SK-N-SH (cell line): ENCODE results near the gene CCDC14. TPM values are rescaled to one million over a fixed set of nuclear protein-coding genes. Genes with fewer than 3 reads are reported as not detected.

Experiments used
- CTCF ChIA-PET: fragments of 300-600, 350-600 bp; formaldehyde crosslinking; extraction: SDS; loops from one replicate; lab custom pipeline; 2021; lab: Yijun Ruan, JAX
- POLR2A ChIA-PET: fragments of 350-600 bp; sonication (Branson Sonifier 250); formaldehyde crosslinking; extraction: SDS; loops from one replicate; lab custom pipeline; 2020; ENCODE audit warnings: antibody characterized with exemption, inconsistent platforms; lab: Yijun Ruan, JAX
- DNase-seq: peaks from one replicate; pipeline ENCODE4 v3.0.0; 2012
- H2AFZ ChIP-seq: fragments of 200-600 bp; sonication (generic); 2 replicates; pipeline ENCODE4 v1.8.1; 2016; ENCODE audit warnings: antibody characterized with exemption, mild to moderate bottlenecking, low read depth
- H3F3A ChIP-seq: fragments of 200-600 bp; sonication (generic); replicated peaks from 2 replicates; pipeline ENCODE3; 2016; ENCODE audit warnings: antibody characterized with exemption, mild to moderate bottlenecking; ENCODE audit not compliant: insufficient read depth
- H3K27ac ChIP-seq, 2 experiments: fragments of 200-500 bp in 1 of 2; fragments of 200-600 bp in 1 of 2; sonication (Bioruptor generic) in 1 of 2; sonication (generic), shearing (Covaris generic) in 1 of 2; 2 replicates each; pipeline versions ENCODE4 v1.5.1 to v1.6.1; 2014 to 2016; ENCODE audit warnings: low read depth in 2 of 2, inconsistent platforms in 1 of 2, low read length in 1 of 2, mild to moderate bottlenecking in 1 of 2, mixed read lengths in 1 of 2
- H3K27me3 ChIP-seq: fragments of 200-600 bp; sonication (generic), shearing (Covaris generic); 2 replicates; pipeline ENCODE4 v1.6.1; 2016; ENCODE audit warnings: mixed run types; ENCODE audit not compliant: insufficient read depth
- H3K36me3 ChIP-seq, 2 experiments: fragments of 200-500 bp in 1 of 2; fragments of 200-600 bp in 1 of 2; sonication (Bioruptor generic) in 1 of 2; sonication (generic) in 1 of 2; replicated peaks in 1 of 2; 2 replicates each; pipeline versions ENCODE3 to v1.5.1; 2014 to 2016; ENCODE audit warnings: low read length in 1 of 2, mild to moderate bottlenecking in 1 of 2; ENCODE audit not compliant: insufficient read depth in 2 of 2, control insufficient read depth in 1 of 2
- H3K4me1 ChIP-seq, 2 experiments: fragments of 200-500 bp in 1 of 2; fragments of 200-600 bp in 1 of 2; sonication (Bioruptor generic) in 1 of 2; sonication (generic), shearing (Covaris generic) in 1 of 2; 2 replicates each; pipeline versions ENCODE4 v1.5.1 to v1.6.1; 2014 to 2016; ENCODE audit warnings: low read depth in 1 of 2, low read length in 1 of 2, mixed run types in 1 of 2; ENCODE audit not compliant: insufficient read depth in 2 of 2, control insufficient read depth in 1 of 2
- H3K4me2 ChIP-seq: fragments of 200-600 bp; sonication (generic), shearing (Covaris generic); 2 replicates; pipeline ENCODE4 v1.6.1; 2017; ENCODE audit warnings: mixed run types
- H3K4me3 ChIP-seq, 2 experiments: fragments of 200-500 bp in 1 of 2; fragments of 200-600 bp in 1 of 2; sonication (Bioruptor generic) in 1 of 2; sonication (generic), shearing (Covaris generic) in 1 of 2; 2 replicates each; pipeline versions ENCODE4 v1.5.1 to v1.8.1; 2014 to 2016; ENCODE audit warnings: low read depth in 2 of 2, inconsistent platforms in 1 of 2, low read length in 1 of 2, mild to moderate bottlenecking in 1 of 2, mixed read lengths in 1 of 2, moderate library complexity in 1 of 2
- H3K79me2 ChIP-seq: fragments of 200-600 bp; sonication (generic); 2 replicates; pipeline ENCODE4 v1.8.1; 2017; ENCODE audit warnings: mild to moderate bottlenecking; ENCODE audit not compliant: insufficient read depth
- H3K9ac ChIP-seq: fragments of 200-600 bp; sonication (generic); 2 replicates; pipeline ENCODE4 v1.6.1; 2017; ENCODE audit warnings: mixed run types
- H3K9me2 ChIP-seq: fragments of 200-600 bp; sonication (generic); 2 replicates; pipeline ENCODE4 v1.6.1; 2017; ENCODE audit warnings: mixed run types
- H3K9me3 ChIP-seq: fragments of 200-600 bp; sonication (generic); 2 replicates; pipeline ENCODE4 v1.6.1; 2017; ENCODE audit warnings: mixed run types, mild to moderate bottlenecking, moderate library complexity
- H4K20me1 ChIP-seq: fragments of 200-600 bp; sonication (generic); 2 replicates; pipeline ENCODE4 v1.6.1; 2017; ENCODE audit warnings: mild to moderate bottlenecking, mixed run types; ENCODE audit not compliant: insufficient read depth
- CHD2 ChIP-seq: fragments of 150-350 bp; IDR thresholded peaks from 2 replicates; pipeline ENCODE4 v1.6.1; 2018; ENCODE audit warnings: low read length; ENCODE audit not compliant: partially characterized antibody
- CTCF ChIP-seq: fragments of 200-600 bp; sonication (generic); IDR thresholded peaks from 2 replicates; pipeline ENCODE4 v1.6.1; 2017; ENCODE audit warnings: antibody characterized with exemption, mild to moderate bottlenecking, moderate library complexity
- ELF1 ChIP-seq: IDR thresholded peaks from 2 replicates; pipeline ENCODE4 v1.4.0; 2012
- FOXM1 ChIP-seq: IDR thresholded peaks from 2 replicates; pipeline ENCODE4 v1.4.0; 2012; ENCODE audit warnings: low read depth, mild to moderate bottlenecking
- GABPA ChIP-seq: IDR thresholded peaks from 2 replicates; pipeline ENCODE4 v1.4.0; 2012; ENCODE audit warnings: low read depth, mild to moderate bottlenecking
- GATA2 ChIP-seq: sonication (generic); formaldehyde crosslinking; IDR thresholded peaks from 2 replicates; pipeline ENCODE4 v1.5.0; 2020; ENCODE audit warnings: mild to moderate bottlenecking, missing genetic modification reagents
- IRF3 ChIP-seq: fragments of 150-350 bp; IDR thresholded peaks from 2 replicates; pipeline ENCODE4 v1.6.1; 2016; ENCODE audit warnings: mild to moderate bottlenecking, low read depth, low read length
- JUND ChIP-seq: IDR thresholded peaks from 2 replicates; pipeline ENCODE4 v1.4.0; 2012
- MXI1 ChIP-seq: IDR thresholded peaks from 2 replicates; pipeline ENCODE4 v1.6.1; 2012; ENCODE audit warnings: mild to moderate bottlenecking, low read depth, low read length, improper control_type of control experiment
- NFIC ChIP-seq: IDR thresholded peaks from 2 replicates; pipeline ENCODE4 v1.4.0; 2012; ENCODE audit warnings: borderline replicate concordance
- NRF1 ChIP-seq: IDR thresholded peaks from 2 replicates; pipeline ENCODE4 v1.6.1; 2012; ENCODE audit warnings: low read depth, mild to moderate bottlenecking, low read length
- POLR2AphosphoS5 ChIP-seq: IDR thresholded peaks from 2 replicates; pipeline ENCODE4 v1.6.1; 2012; ENCODE audit warnings: low read depth, low read length
- RAD21 ChIP-seq: IDR thresholded peaks from 2 replicates; pipeline ENCODE4 v1.6.1; 2012; ENCODE audit warnings: mild to moderate bottlenecking, low read length
- REST ChIP-seq: IDR thresholded peaks from 2 replicates; pipeline ENCODE4 v1.6.1; 2012; ENCODE audit warnings: mild to moderate bottlenecking, low read depth, low read length, moderate library complexity
- RFX5 ChIP-seq: IDR thresholded peaks from 2 replicates; pipeline ENCODE4 v1.6.1; 2012; ENCODE audit warnings: mild to moderate bottlenecking, improper control_type of control experiment, low read length
- RXRA ChIP-seq: IDR thresholded peaks from 2 replicates; pipeline ENCODE4 v1.4.0; 2012; ENCODE audit warnings: low read depth, mild to moderate bottlenecking, borderline replicate concordance
- SMC3 ChIP-seq: IDR thresholded peaks from 2 replicates; pipeline ENCODE4 v1.6.1; 2012; ENCODE audit warnings: low read depth, low read length, improper control_type of control experiment
- TCF12 ChIP-seq: IDR thresholded peaks from 2 replicates; pipeline ENCODE4 v1.4.0; 2012
- TEAD4 ChIP-seq: IDR thresholded peaks from 2 replicates; pipeline ENCODE4 v1.4.0; 2012; ENCODE audit warnings: mild to moderate bottlenecking, borderline replicate concordance; ENCODE audit not compliant: insufficient read depth
- USF2 ChIP-seq: fragments of 150-350 bp; IDR thresholded peaks from 2 replicates; pipeline ENCODE4 v1.6.1; 2017; ENCODE audit warnings: antibody characterized with exemption, low read length, low read depth, borderline replicate concordance
- YY1 ChIP-seq: IDR thresholded peaks from 2 replicates; pipeline ENCODE4 v1.4.0; 2012; ENCODE audit warnings: low read depth, mild to moderate bottlenecking
- WGBS: methylation state at CpG from one replicate; pipeline ENCODE4 v1.1.6; 2017; ENCODE audit warnings: low lambda C conversion rate; 5-methylcytosine and 5-hydroxymethylcytosine counted together
- polyA plus RNA-seq, 3 experiments: library from polyadenylated mRNA; depleted of rRNA; stranded (reverse); fragments of >200 nt; gene quantifications; 2 replicates each; pipeline ENCODE4 v1.2.3, GENCODE V29; 2012

Gene CCDC14
- polyA plus RNA-seq, 1 of the 3 experiments (the other 2 are of a cell fraction) = 147 TPM

GRCh38 chr3:123930445-123930844, 30.6 kb downstream of the CCDC14 start:
- no peak overlapping the region for H3K4me2 ChIP-seq
- no peaks in the 10 kb centered on the region for H3K9me3 ChIP-seq
- H3K36me3 ChIP-seq = peaks cover 77 to 81% of the 10 kb centered on the region in 2 experiments
- H3K27ac ChIP-seq = no peak overlapping the region
- CTCF ChIA-PET = no interaction called here
- no peak overlapping the region for H3K9ac ChIP-seq
- peaks cover 10% of the 10 kb centered on the region for H3F3A ChIP-seq
- no peaks in the 10 kb centered on the region; the same call in 1 of the 2 replicates for H3K79me2 ChIP-seq
- H3K9me2 ChIP-seq = no peaks in the 10 kb centered on the region
- no peaks in the 10 kb centered on the region for H4K20me1 ChIP-seq
- POLR2A ChIA-PET = no interaction called here
- no peak overlapping the region for H2AFZ ChIP-seq
- no peak for TF ChIP-seq MXI1
- TF ChIP-seq RAD21 = no peak
- no peak for TF ChIP-seq POLR2AphosphoS5
- no peak for TF ChIP-seq IRF3
- TF ChIP-seq TEAD4 = no peak
- TF ChIP-seq GATA2 = no peak
- TF ChIP-seq ELF1 = no peak
- no peak for TF ChIP-seq TCF12
- TF ChIP-seq FOXM1 = no peak
- no peak for TF ChIP-seq REST
- TF ChIP-seq SMC3 = no peak
- TF ChIP-seq NRF1 = no peak
- no peak for TF ChIP-seq NFIC
- H3K4me3 ChIP-seq = no peak overlapping the region
- no peaks in the 10 kb centered on the region for H3K27me3 ChIP-seq
- no peak for DNase-seq
- H3K4me1 ChIP-seq = no peaks in the 10 kb centered on the region; a peak in 1 of 4 replicates

- Histone ChIP-seq H3K4me2 (no peak overlapping the region), H3K9ac (no peak overlapping the region), H3K4me3 (no peak overlapping the region), H3K4me1 (no peaks in the 10 kb centered on the region; a peak in 1 of 4 replicates), H4K20me1 (no peaks in the 10 kb centered on the region), H3K36me3 (peaks cover 66 to 88% of the 10 kb centered on the region in 2 experiments), H3F3A (peaks cover 8% of the 10 kb centered on the region), H3K79me2 (no peaks in the 10 kb centered on the region; the same call in 1 of the 2 replicates), H3K9me2 (no peaks in the 10 kb centered on the region), H3K27ac (no peak overlapping the region), H3K27me3 (no peaks in the 10 kb centered on the region), H2AFZ (no peak overlapping the region), H3K9me3 (no peaks in the 10 kb centered on the region)
- TF ChIP-seq USF2 (no peak), TCF12 (no peak), CTCF (no peak), GABPA (no peak), CHD2 (no peak), SMC3 (no peak), YY1 (no peak), TEAD4 (no peak), JUND (no peak), POLR2AphosphoS5 (no peak), RFX5 (no peak), ELF1 (no peak), RXRA (no peak)
- DNase-seq = no peak
- WGBS = 93% methylated on average over 9 of the region's 9 CpGs
- ChIA-PET POLR2A (no interaction called here), CTCF (no interaction called here)
These were observed 31.7 kb downstream of the CCDC14 start for GRCh38 chr3:123929325-123929724.
